Globus pallidus (tissue), 1 donor: ENCODE measurements around the gene SLC30A2.
"Not testable (repeated sequence)": the region's sequence is repeated elsewhere in the genome, so short reads cannot be mapped to it uniquely, and the experiment has no call there.

ENCODE experiments used
- DNase-seq: peaks from one replicate; pipeline ENCODE4 v3.0.0-alpha.2; 2015; ENCODE audit warnings: low spot score

The SLC30A2 gene, protein sequence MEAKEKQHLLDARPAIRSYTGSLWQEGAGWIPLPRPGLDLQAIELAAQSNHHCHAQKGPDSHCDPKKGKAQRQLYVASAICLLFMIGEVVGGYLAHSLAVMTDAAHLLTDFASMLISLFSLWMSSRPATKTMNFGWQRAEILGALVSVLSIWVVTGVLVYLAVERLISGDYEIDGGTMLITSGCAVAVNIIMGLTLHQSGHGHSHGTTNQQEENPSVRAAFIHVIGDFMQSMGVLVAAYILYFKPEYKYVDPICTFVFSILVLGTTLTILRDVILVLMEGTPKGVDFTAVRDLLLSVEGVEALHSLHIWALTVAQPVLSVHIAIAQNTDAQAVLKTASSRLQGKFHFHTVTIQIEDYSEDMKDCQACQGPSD

DNA sequence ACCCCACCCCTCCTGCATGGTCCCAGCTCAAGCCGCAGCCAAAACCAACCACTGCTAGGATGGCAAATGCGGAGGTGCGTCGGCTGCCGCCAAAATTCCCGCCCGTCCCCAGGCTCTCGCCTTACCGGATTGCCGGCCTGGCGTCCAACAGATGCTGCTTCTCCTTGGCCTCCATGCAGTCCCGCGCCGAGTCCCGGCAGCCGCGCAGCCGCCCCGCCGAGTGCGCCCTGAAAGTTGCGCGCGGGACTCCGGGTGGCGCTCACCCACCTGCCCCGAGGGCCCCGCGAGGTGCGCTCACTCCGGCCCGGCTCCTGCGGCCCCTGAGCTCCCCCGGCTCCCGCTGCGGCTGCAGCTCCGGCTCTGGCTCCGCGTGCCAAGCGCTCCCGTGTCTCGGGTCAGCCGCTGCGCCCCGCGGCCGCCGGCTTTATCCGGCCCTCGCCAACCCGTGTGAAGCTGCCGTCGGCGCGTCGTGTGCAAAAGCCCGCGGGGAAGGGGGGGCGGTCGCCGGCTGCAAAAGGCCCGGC is at the start of gene SLC30A2:
TSS of gene SLC30A2 (minus strand) at position 397 of the 524 bp plus-strand sequence. CDS start at position 175, 222 bp downstream.
- no peak for DNase-seq

DNA sequence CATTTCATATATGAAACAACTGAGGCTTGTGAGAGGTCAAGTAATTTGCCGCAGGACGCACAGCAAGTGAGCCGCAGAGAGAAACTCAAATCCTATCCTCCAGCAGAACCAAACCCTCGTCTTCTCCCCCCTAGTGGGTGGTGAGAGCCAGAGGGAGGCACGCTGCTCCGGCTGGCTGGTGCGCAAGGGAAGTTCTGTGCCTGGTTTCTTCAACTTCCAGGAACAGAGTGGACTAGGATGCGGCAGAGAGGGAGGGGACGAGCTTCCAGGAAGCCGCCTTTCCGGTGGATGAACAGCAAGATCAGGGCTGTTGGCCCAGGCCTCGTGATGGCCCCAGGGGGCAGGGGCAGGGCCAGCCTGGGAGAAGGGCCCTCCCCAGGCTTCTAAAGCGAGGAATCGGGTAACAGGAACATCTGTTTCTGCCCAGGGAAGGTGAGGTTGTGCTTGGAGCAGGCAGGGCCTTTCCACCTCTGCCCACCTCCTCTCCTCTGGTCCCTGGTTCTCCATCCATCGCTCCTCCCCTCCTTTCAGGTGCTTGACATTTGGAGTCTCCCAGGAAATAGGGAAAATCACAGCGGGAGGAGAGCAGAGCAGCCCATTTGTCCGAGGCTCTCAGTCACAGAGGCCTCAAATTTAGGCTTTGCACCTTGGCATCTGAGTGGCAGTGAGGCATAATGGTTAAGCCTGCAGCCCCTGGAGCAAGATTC is 48.9 kb upstream of the SLC30A2 start:
- no peak for DNase-seq

DNA sequence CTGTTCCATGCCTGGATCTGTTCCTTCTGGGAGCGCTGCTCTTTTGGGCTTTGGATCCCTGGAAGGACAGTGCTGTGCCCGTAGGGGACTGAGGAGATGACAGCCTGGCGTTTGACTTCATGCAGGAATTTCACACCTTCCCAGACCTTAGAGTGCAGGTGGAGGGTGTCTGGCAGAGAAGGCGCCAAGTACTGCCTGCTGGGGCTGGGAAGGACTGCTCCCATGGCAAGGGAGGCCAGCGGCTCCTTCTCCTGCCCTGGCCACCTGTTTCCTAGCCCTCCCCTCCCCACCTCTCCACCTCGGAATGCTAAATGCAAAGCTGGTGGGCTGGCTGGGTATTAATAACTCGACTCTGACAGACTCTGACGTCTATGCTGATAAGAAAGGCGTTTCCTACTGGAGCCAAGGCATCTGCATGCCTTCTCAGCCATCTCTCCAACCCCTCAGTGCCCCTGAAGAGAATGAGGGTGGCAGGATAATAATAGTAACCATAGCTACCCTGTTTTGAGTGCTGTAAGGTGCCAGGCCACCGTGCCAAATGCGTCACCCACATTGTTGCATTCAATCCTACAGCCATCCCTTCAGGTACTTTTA is 48.3 kb upstream of the SLC30A2 start:
- DNase-seq, result no peak

DNA sequence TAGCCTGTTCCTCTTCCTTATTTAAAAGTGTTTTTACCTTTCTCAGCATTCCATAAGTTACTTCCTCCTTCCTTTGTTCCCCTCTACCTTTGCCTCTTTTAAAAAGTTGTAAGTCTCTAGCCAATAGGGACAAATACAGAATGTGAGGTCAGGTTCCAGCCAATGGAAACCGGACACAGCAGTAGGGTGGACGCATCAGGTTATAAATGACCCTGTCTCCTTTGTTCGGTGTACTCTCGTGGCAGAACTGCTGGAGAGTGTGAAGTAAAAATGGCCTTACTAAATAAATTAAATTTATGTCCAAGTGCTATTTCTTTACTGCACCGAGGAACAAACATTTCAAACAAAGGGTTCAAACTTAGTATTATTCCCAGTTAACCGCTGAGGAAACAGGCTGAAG is 47.7 kb upstream of the SLC30A2 start:
- DNase-seq, result not testable (repeated sequence)

DNA sequence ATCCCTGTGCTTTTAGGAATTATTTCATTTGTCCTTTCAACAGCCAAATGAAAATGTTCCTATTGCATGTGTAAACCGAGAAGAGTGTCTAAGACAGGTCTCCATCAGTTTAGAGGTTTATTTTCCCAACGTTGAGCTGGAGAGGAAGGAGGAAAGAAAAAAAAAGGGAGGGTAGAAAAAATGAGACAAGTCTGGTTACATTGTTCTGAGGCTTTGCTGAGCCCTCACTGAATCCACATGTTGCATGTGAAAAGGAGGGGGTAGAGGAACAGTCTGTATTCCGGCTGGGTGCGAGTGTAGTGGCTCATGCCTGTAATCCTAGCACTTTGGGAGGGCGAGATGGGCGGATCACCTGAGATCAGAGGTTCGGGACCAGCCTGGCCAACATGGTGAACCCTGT is 46.5 kb upstream of the SLC30A2 start:
- DNase-seq, result no peak

DNA sequence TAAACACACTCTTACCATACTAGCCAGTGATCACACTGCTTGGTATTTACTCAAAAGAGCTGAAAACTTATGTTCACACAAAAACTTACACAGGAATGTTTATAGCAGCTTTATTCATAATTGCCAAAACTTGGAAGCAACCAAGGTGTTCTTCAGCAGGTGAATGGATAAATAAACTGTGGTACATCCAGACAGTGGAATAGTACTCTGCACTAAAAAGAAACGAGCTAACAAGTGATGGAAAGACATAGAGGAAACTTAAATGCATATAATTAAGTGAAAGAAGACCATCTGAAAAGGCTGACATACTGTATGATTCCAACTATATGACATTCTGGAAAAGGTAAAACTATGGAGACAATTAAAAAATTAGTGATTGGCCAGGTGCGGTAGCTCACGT is 45.0 kb upstream of the SLC30A2 start:
- no peak for DNase-seq

DNA sequence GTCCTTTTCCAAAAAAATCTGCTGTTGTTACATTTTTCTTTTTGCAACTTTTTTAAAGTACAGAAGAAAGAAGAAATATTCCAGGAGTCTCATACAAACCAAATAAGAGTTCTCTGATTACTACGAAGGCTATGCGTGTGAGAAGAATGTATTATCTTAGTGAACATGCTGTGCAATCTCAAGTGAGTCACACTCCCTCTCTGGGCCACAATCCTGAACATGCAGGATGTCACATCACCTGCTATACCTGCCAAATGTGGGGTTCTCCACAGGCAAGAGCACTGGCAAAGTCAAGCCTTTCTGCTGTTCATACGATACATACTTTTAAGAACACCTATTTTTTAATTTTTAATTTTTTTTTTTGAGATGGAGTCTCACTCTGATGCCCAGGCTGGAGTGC is 43.2 kb upstream of the SLC30A2 start:
- DNase-seq, result no peak

DNA sequence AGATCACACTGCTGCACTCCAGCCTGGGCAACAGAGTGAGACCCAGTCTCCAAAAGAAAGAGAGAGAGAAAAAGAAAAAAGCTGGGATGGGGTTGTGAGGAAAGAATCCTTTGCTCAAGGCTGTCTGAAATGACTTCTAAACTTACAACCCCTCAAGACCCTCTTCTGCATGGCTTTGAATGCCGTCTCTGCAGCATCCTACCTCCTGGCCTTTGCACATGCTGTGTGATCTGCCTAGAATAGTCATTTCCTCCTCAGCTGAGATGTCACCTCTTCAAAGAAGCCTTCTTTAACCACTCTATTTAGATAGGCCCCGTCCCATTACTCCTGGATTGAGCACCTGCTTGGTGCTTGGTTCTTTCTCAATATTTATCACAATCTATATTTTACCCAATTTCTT is 38.9 kb upstream of the SLC30A2 start:
- DNase-seq, result no peak

DNA sequence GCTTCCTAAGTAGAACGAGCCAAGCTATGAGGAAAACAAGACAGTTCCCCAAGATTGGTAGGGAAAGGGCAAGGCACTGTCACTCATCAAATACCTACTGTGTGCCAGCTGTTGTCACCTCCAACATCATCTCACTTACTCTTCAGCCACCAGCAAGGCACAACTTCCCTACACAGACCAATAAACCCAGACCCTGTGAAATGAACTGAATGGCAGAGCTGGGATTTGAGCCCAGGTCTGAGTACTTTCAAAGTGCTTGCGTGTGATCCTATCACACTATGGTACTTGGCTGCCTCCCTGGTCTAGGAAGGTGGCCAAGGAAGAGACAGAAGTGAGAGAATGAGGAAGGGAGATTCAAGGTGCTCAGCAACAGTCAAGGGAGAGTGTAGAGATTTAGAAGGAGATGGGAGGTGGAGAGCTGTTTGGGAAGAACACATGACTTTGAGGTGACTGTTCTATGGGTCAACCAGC is 38.2 kb upstream of the SLC30A2 start:
- DNase-seq, result no peak

DNA sequence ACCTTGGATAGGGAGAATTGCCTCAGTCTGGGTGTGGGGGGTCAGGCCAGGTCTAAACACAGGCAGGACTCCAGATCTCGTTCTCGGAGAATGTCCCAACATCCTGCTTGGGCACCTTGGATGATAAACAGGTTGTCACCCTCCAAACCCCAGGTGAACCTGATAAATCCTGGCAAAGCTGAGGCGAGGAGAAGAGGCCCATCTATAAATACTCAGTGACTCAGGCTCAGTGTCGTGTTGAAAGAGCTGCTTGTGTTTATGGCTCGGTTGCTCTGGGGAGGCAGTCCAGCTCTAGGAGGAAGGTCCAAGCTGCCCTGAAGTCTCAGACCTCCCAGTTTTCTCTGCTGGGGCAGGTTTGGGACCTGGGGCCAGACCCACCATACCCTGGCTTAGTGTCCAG is 37.3 kb upstream of the SLC30A2 start:
- DNase-seq, result no peak

DNA sequence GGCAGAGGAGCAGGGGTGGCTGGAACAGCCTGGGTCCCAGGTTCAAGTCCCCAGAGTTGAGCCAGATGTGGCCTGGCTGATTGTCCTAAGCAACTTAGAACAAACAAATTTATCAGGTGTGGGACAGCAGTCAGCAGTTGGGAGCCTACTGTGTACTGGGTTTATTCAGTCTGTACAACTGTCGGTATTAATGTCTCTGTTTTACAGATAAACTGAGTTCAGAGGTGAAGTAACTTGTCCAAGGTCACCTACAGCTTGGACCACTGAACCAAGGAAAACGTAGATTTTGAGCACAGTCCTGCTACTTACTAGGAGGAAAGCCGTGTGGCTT is 36.1 kb upstream of the SLC30A2 start:
- DNase-seq, result no peak

DNA sequence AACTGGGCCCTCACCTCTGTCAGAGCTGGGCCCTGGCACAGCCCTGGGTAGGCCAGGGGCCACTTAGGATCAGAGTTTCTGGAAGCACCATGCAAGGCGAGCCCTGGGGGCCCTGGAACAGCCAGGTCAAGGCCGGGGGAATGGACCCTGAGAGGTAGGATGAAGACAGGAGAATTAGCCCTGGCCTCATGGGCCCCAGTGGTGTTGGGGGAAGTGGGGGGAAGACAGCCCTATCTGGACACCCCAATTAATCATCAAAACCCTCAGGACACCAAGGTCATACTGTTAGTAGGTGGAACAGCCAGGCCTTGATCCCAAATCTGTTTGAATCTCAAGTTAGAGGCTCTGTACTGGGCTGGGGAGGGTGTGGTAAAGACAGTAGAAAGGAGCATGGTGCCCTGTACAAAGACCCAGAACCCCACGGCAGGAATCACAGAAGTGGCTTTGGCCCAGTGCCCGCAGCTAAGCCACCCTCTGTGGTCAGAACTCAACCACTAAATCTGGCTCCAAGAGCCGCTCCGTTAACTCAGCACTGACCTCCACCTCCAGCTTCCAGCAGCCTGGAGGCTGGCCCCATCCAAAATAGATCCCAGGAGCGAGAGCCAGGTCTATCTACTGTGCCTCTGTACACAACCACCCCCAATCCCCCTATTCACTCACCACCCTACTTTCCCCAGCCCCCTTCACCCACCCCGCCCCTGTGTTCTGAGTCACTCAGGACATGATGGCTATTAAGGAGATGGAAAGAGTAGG is 35.5 kb upstream of the SLC30A2 start:
- DNase-seq, result no peak

DNA sequence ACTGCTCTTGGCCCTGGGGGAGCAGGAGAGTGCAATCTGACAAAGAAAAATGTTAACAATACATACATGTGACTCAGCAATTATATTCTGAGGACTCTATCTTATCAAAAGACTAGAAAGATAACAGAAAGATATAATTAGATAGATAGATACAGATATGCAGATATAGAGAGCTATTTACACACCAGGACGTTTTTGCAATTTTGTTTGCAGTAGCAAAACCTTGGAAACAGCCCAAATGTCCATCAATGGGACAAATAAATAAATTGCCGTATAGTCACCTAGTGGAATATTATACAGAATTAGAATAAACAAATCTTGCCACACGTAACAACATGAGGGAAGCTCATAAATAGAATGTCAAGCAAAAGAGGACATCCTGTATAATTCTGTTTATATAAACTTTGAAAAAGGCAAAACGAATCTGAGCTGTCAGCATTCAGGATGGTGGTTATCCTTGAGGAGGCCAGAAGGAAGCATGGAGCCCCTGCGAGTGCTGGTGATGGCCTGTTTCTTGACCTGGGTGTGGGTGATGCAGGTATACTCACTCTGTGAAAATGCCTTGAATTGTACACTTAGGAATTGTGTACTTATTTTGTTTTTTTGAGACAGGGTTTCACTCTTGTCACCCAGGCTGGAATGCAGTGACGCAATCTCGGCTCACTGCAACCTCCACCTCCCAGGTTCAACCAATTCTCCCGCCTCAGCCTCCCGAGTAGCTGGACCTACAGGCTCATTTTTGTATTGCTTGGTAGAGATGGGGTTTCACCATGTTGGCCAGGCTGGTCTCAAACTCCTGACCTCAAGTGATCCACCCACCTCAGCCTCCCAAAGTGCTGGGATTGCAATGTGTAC is 34.3 kb upstream of the SLC30A2 start:
- no peak for DNase-seq

DNA sequence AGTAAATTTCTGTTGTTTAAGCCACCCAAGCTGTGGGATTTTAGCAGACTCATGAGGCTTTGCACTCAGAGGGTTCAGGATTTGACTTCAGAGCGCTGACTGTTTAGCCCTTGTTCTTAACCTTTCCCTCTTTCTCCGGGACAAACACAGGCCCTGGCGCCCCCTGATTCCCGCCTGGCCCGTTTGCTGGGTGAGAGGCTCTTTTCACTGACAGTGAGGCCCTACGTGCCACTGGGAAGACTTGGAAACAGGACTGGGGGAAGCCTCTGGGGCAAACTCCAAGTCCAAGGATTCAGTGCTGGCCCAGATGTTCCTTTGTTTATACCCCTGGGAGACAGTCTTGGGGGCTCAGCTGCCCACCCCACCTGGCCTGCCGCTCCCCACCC is 33.3 kb upstream of the SLC30A2 start:
- DNase-seq, result no peak

DNA sequence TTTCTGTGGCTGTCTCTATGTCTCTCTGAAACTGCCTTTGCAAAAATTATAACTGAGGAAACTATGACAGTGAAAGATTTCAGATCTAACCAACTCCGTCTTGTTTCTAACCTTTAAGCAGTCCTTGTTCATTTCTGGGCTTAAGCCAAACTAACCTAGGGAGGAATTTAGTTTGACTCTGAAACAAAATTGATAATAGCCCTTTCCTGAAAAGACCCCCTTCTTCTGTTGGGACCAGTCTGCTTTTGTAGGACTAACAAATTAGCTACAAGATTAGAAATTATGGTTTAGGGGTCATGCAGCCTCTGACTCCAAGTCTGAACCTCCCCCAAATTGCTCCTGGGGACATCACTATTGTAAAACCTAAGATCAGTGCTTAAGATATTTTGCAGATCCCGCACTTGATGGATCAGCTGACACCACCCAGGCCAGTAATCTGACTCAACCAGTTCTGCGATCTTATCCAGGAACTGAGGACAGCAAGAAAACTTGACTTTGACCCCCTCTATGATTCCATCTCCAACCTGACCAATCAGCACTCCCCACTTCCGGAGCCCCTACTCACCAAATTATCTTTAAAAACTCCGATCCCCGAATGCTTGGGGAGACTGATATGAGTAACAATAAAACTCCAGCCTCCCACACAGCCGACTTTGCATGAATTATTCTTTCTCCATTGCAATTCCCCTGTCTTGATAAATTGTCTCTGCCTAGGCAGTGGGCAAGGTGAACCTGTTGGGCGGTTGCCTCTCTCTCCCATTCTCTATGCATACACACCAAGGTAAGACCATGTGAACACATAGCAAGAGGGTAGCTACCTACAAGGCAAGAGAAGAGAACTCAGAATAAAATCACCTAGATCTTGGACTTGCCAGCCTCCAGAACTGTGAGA is 32.6 kb upstream of the SLC30A2 start:
- no peak for DNase-seq

DNA sequence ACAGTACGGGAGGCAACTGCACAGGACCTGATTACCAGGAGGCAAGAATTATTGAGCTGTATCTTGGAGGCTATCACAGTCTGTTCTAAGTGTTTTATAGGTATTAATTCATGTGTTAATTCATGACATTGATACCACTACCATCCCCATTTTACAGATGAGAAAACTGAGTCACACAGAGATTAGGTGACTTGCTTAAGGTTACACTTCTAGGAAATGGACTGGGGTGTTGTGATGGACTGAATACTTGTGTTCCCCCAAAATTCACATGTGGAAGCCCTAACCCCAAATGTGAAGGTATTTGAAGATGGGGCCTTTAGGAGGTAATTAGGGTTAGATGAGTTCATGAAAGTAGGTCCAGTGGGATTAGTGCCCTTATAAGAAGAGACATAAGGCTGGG is 31.6 kb upstream of the SLC30A2 start:
- DNase-seq, result no peak

DNA sequence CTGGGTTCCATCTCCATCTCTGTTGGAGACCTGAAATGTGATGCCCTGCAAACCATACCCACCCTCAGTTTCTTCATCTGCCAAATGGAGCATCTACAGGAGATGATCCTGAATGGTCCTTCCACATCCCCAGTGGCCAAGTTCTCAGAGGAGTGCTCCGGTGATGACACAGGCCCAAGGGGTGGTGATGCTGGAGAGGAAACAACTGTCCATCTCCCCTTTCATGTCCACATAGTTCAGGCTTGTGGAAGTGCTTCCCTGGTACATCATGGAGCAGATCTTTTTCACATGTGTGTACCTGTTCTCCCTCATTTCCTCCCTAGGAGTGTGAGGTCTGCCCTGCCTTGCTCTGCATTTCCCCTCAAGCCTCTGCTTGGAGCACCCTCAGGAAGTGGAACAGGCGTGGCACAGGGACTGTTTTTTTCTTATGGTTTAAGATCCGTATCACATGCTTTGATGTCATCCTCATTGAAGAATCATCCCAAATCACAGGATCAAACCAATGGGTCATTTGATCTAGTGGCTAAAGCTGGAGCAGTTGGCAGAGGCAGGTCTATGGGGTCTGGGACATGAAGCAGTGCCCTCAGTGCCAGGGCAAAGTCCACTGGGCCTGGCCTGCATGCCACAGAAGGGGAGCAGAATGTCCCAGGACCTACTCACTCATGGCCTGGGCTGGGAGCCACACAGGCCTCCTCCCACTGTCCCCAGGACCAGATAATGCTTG is 29.7 kb upstream of the SLC30A2 start:
- no peak for DNase-seq

DNA sequence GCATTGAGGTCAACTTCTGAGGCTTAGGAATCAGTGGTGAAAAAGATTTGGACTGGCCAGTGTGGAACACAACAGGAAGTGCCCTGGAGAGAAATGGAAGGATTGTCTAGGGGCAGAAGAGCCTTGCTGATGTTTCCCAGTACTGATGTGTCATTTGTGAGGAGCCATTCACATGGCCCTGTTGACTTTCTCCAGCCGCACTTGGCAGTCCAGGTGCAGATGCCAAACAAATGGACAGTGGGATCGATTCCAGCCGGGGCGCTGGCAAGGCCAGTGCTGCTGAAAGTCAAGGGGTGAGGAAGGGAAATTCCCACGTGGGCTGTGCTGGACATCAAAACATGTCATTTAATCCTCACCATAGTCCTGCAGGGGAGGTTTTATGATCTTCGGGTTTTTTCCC is 26.4 kb upstream of the SLC30A2 start:
- DNase-seq, result no peak

DNA sequence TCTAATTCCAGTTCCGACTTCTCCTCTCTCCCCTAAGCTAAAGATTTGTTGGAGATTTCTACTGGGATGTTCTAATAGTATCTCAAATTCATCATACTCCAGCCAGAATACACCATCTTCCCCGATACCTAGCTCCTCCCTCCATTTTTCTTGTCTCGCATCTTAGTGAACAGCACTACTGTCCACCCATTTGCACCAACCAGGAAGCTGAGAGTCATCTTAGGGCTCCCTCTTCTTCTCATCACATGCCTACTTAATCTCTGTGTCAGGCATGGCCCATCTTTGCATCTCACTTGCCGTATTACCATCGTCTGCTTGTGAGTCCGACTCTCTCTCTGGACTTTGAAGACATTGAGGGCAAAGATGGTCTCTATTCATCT is 25.0 kb upstream of the SLC30A2 start:
- no peak for DNase-seq
